Measurements from ENCODE around the gene SPTBN5.

Gene SPTBN5

DNA sequence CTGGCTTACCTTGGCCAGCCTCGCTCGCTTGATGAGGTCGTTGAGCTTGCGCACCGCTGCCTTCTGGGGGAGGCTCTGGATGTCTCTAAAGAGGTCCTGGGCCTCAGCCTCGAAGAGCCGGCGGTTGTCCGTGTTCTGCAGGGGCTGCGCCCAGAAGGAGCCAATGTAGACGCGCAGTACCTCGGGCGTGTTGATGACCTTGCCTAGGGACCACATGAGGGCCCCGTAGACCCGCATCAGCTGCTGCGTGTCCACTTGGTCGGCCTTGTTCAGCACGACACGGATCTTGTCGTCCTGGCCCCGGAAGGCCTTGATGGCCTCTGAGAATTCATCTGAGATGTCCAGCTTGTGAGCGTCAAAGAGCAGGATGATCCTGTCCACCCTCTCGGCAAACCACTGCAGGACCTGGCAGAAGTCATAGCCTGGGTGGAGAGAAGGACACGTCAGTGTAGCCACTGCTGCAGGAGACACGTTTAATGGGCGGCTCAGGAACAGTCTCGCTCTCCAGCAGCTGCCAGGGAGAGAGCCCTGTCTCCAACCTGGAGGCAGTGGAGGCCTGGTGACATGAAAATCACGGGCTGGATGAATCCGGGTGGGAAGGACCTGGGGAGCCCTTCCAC lies 25.5 kb upstream of the SPTBN5 start:
- ATAC-seq: no peak
- TF ChIP-seq BACH2 (CRISPR knock-in tag; IDR thresholded peaks at IDR 0.05; ENCODE audit: borderline replicate concordance) (no peak), PPARA (CRISPR knock-in tag; IDR thresholded peaks at IDR 0.05; ENCODE audit: borderline replicate concordance) (no peak), OSR1 (CRISPR knock-in tag; IDR thresholded peaks at IDR 0.05) (no peak), TCF4 (CRISPR knock-in tag; IDR thresholded peaks at IDR 0.05; ENCODE audit: borderline replicate concordance) (no peak), CSDC2 (CRISPR knock-in tag; IDR thresholded peaks at IDR 0.05) (no peak), RARB (CRISPR knock-in tag; IDR thresholded peaks at IDR 0.05) (no peak), ISL1 (CRISPR knock-in tag; IDR thresholded peaks at IDR 0.05) (no peak), SNAI2 (CRISPR knock-in tag; IDR thresholded peaks at IDR 0.05) (no peak), ZNF70 (CRISPR knock-in tag; IDR thresholded peaks at IDR 0.05) (no peak)
- TF ChIP-seq, protein P1, sequence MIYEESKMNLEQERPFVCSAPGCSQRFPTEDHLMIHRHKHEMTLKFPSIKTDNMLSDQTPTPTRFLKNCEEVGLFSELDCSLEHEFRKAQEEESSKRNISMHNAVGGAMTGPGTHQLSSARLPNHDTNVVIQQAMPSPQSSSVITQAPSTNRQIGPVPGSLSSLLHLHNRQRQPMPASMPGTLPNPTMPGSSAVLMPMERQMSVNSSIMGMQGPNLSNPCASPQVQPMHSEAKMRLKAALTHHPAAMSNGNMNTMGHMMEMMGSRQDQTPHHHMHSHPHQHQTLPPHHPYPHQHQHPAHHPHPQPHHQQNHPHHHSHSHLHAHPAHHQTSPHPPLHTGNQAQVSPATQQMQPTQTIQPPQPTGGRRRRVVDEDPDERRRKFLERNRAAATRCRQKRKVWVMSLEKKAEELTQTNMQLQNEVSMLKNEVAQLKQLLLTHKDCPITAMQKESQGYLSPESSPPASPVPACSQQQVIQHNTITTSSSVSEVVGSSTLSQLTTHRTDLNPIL (CRISPR knock-in tag; IDR thresholded peaks at IDR 0.05; ENCODE audit: low read depth): no peak

DNA sequence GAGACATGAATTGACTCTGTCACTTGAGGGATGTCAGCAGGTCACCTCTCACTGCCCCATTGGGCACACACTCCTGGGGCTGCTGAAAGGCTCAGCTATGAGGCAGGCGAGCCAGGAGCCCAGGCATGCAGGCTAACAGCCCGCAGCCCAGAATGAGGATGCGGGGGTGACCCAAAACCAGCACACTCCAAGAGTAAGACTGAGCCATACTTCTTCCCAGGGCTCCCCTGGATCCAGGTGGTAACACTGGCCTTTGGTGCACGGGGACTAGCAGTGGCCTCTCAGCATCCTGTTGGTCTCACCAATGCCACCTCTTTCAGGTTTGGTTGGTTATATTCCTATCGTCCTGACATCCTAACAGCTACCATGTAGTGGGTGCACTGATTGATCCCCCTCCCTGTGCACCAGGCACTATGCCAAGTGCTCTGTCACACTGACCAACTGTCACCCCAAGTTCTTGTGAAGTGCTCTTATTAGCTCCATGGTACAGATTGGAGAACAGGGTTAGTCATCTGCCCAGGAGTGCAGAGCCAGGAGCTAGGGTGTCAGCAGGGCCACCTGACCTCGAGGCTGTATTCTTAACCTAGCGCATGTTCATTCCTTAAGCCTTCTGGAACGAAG lies 24.8 kb upstream of the SPTBN5 start:
- ATAC-seq: no peak; the same call in 2 of the 3 replicates
- no peak for TF ChIP-seq TCF4 (CRISPR knock-in tag; IDR thresholded peaks at IDR 0.05; ENCODE audit: borderline replicate concordance)
- TF ChIP-seq RARB (CRISPR knock-in tag; IDR thresholded peaks at IDR 0.05): no peak
- TF ChIP-seq ZNF70 (CRISPR knock-in tag; IDR thresholded peaks at IDR 0.05): no peak
- TF ChIP-seq SNAI2 (CRISPR knock-in tag; IDR thresholded peaks at IDR 0.05): no peak
- no peak for TF ChIP-seq ZFP30 (CRISPR knock-in tag; IDR thresholded peaks at IDR 0.05)
- TF ChIP-seq ESRRG (CRISPR knock-in tag; IDR thresholded peaks at IDR 0.05): no peak
- no peak for TF ChIP-seq ZNF565 (CRISPR knock-in tag; conservative IDR thresholded peaks at IDR 0.05; ENCODE audit: low read depth)
- TF ChIP-seq ZC3H10 (CRISPR knock-in tag; IDR thresholded peaks at IDR 0.05): no peak
- no peak for TF ChIP-seq OSR1 (CRISPR knock-in tag; IDR thresholded peaks at IDR 0.05)
- TF ChIP-seq, protein P2, sequence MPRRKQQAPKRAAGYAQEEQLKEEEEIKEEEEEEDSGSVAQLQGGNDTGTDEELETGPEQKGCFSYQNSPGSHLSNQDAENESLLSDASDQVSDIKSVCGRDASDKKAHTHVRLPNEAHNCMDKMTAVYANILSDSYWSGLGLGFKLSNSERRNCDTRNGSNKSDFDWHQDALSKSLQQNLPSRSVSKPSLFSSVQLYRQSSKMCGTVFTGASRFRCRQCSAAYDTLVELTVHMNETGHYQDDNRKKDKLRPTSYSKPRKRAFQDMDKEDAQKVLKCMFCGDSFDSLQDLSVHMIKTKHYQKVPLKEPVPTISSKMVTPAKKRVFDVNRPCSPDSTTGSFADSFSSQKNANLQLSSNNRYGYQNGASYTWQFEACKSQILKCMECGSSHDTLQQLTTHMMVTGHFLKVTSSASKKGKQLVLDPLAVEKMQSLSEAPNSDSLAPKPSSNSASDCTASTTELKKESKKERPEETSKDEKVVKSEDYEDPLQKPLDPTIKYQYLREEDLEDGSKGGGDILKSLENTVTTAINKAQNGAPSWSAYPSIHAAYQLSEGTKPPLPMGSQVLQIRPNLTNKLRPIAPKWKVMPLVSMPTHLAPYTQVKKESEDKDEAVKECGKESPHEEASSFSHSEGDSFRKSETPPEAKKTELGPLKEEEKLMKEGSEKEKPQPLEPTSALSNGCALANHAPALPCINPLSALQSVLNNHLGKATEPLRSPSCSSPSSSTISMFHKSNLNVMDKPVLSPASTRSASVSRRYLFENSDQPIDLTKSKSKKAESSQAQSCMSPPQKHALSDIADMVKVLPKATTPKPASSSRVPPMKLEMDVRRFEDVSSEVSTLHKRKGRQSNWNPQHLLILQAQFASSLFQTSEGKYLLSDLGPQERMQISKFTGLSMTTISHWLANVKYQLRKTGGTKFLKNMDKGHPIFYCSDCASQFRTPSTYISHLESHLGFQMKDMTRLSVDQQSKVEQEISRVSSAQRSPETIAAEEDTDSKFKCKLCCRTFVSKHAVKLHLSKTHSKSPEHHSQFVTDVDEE (CRISPR knock-in tag; IDR thresholded peaks at IDR 0.05): no peak
- TF ChIP-seq BACH2 (CRISPR knock-in tag; IDR thresholded peaks at IDR 0.05; ENCODE audit: borderline replicate concordance): no peak
- TF ChIP-seq, protein P1 (CRISPR knock-in tag; IDR thresholded peaks at IDR 0.05; ENCODE audit: low read depth): no peak
- TF ChIP-seq ARNTL (CRISPR knock-in tag; IDR thresholded peaks at IDR 0.05; ENCODE audit: borderline replicate concordance, low read depth): no peak
- no peak for TF ChIP-seq ISL1 (CRISPR knock-in tag; IDR thresholded peaks at IDR 0.05)
- TF ChIP-seq, protein P3, sequence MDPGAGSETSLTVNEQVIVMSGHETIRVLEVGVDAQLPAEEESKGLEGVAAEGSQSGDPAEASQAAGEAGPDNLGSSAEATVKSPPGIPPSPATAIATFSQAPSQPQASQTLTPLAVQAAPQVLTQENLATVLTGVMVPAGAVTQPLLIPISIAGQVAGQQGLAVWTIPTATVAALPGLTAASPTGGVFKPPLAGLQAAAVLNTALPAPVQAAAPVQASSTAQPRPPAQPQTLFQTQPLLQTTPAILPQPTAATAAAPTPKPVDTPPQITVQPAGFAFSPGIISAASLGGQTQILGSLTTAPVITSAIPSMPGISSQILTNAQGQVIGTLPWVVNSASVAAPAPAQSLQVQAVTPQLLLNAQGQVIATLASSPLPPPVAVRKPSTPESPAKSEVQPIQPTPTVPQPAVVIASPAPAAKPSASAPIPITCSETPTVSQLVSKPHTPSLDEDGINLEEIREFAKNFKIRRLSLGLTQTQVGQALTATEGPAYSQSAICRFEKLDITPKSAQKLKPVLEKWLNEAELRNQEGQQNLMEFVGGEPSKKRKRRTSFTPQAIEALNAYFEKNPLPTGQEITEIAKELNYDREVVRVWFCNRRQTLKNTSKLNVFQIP (CRISPR knock-in tag; IDR thresholded peaks at IDR 0.05; ENCODE audit: borderline replicate concordance, low read depth): no peak
- TF ChIP-seq PPARA (CRISPR knock-in tag; IDR thresholded peaks at IDR 0.05; ENCODE audit: borderline replicate concordance): no peak
- TF ChIP-seq TOX (CRISPR knock-in tag; IDR thresholded peaks at IDR 0.05; ENCODE audit: borderline replicate concordance): no peak

DNA sequence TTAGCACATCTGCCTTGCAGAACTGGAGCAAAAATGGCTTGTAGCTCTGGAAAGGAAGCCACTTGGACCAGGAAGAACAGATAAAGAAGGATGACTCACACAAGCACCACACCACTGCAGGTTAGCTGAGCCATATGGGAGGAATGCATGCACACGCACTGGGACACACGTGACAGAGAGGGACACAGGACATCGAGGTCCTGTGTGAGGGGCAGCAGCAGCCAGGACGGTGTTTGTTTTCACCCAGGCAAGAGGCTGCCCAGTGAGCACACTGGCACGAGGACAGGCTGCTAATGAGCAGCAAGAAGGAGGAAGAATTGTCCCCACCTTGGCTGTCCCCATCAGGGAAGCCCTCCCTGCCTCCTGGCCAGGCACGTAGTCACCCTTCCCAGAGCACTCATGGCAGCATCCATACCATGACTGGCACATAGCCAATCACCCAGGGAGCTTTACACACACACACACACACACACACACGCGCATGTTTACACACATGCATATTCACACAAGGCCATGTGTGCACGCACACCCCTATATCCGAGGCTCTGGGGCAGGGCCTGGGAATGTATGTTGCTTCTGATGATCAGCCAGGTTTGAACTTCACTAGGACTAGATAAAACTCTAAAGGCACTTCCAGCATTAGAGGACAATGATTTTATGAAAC lies 24.0 kb upstream of the SPTBN5 start:
- peak; percentile 81 for ATAC-seq
- TF ChIP-seq ZC3H10 (CRISPR knock-in tag; IDR thresholded peaks at IDR 0.05) (no peak), ZNF70 (CRISPR knock-in tag; IDR thresholded peaks at IDR 0.05) (no peak), ISL1 (CRISPR knock-in tag; IDR thresholded peaks at IDR 0.05) (no peak), ZNF8 (CRISPR knock-in tag; IDR thresholded peaks at IDR 0.05) (no peak), GLIS3 (CRISPR knock-in tag; IDR thresholded peaks at IDR 0.05) (no peak), ARNTL (CRISPR knock-in tag; IDR thresholded peaks at IDR 0.05; ENCODE audit: borderline replicate concordance, low read depth) (no peak), OSR1 (CRISPR knock-in tag; IDR thresholded peaks at IDR 0.05) (no peak), ESRRG (CRISPR knock-in tag; IDR thresholded peaks at IDR 0.05) (no peak)
